ENCODE data around the gene SLC26A1. TPM values are rescaled to one million over a fixed set of nuclear protein-coding genes. Genes with fewer than 3 reads are reported as not detected.

Gene SLC26A1
- total RNA-seq, 4 donors from 2014 or later = 0.15 to 0.33 (median 0.24) TPM

DNA sequence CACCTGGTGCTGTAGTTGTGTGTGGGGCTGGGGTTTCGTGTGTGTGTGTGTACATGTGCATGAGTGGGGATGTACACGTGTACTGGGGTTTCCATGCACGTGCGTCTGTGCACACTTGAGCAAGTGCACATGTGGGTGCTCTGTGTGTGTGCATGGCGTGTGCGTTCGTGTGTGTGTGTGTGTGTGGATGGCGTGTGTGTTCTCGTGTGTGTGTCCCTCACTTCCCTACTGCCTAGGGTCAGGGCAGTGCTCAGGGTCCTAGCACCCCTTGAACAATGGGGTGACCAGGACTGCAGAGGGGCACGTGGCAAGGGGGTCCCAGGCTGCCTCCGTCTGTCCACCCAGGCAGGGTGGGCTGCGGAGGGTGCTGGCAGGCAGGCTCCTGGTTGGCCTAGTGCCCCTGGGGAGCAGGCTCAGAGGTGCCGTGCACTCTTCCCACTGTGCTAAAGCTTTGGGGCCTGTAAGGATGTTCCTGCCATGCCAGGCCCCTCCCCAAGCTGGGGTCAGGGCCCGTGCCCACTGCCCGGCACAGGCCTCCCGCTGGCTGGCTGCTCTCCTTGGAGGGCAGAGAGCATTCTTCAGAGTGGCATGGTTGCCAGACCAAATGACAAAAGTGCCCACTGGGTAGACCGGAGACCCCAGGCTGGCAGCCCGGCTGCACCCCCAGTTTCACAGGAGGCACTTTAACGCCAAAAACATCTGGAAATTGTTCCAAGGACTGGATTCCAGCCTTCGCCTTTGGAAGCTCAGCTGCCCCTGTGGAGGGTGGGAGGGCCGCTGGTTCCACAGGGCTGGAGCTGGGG, 47.3 kb upstream of the SLC26A1 start:
- intact Hi-C loops (cut with DNase I) = no loop called here
- Histone ChIP-seq H3K4me3 (replicated peaks in 1 of 3) (no peak overlapping the region), H3K9me3 (no peaks in the 10 kb centered on the region), H3K36me3 (no peaks in the 10 kb centered on the region), H3K27ac (peak overlapping the region; percentile 86 to 99 (median 96)), H3K4me1 (peaks cover 69 to 93% of the 10 kb centered on the region in 2 donors), H3K27me3 (no peaks in the 10 kb centered on the region)
- WGBS, 2 donors = 62 to 66% methylated on average over 7 to 11 of the region's 21 CpGs
- DNase-seq = no peak
- no peak for TF ChIP-seq POLR2A (IDR thresholded peaks at IDR 0.05)
- no peak for TF ChIP-seq CTCF (IDR thresholded peaks at IDR 0.05)

DNA sequence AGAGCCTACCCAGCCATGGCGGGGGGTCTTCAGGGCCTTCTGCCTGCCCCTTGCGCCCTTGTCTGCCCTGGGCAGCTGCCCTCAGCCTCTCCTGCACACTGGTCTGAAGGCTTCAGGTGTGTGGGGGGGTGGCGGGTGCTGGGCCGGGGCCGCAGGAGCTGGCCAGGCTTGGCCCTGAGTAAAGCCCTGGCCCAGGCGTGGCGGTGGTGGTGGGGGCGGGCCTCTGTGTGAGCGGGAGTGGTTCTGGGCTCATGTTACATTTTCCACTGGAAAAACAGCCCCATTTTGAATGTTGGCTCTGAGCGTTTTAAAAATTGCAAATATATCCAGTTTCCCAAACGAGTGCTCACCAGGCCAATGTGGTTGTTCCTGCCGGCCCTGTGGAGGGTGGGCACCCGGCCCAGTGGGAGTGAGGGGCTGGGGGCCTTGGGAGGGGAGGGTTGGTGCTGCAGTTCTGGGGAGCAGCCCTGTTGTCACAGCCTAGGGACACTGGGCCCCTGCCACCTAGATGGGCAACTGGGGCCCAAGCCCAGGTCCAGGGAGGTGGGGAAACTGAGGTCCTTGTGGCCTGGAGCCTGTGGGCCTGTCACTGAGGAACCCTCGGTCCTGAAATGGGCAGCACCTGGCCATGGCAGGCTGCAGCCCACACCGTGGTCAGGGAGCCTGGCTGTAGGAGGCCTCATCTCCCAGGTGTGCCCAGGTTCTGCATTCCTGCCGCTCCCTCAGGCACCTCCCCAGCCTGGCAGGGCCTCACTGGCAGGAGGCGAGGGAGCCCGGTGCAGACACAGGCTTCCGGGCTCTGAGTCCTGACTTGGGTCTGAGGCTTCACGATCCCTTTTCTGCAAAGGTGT, 46.5 kb upstream of the SLC26A1 start:
- Histone ChIP-seq H3K36me3 (no peaks in the 10 kb centered on the region), H3K27ac (peak overlapping the region; percentile 86 to 99 (median 96)), H3K4me1 (peaks cover 70 to 97% of the 10 kb centered on the region in 2 donors), H3K9me3 (no peaks in the 10 kb centered on the region), H3K27me3 (no peaks in the 10 kb centered on the region), H3K4me3 (replicated peaks in 1 of 3) (no peak overlapping the region)
- intact Hi-C loops (cut with DNase I) = no loop called here
- DNase-seq = peak; percentile 96 to 97
- no peak for TF ChIP-seq CTCF (IDR thresholded peaks at IDR 0.05)
- peak in 1 of 2 donors; percentile 52 for TF ChIP-seq POLR2A (IDR thresholded peaks at IDR 0.05)
- WGBS, 2 donors = 26 to 28% methylated on average over 14 to 16 of the region's 20 CpGs

DNA sequence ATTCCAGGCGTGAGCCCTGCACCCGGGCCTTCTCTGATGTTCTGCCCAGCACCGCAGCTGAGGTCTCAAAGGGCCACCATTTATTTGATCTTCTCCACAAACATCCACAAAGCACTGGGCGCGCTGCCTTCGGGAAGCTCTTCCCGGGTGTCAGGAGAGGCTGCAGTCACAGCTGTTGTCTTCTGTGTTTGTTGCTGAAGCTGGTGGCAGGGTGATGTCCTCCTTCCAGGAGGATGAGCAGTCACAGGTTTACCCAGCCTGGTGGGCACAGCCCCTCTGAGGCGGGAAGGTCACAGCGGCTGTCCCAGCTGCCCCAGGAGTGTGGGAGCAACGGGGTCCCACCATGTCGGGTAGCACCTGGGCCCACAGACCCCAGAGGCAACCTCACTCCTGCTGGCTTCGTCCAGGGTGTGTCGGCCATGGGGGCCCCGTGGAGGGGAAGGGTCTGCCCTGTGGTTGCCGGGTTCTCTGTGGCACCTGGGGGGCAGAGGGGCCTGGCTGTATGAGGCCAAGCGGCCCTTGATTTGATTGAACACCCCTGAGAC, 45.8 kb upstream of the SLC26A1 start:
- WGBS, 2 donors = 65 to 73% methylated on average over 4 to 9 of the region's 16 CpGs
- no peak for DNase-seq
- Histone ChIP-seq H3K27ac (peak overlapping the region; percentile 86 to 99 (median 96)), H3K4me3 (replicated peaks in 1 of 3) (no peak overlapping the region), H3K27me3 (no peaks in the 10 kb centered on the region), H3K4me1 (peaks cover 73 to 97% of the 10 kb centered on the region in 2 donors), H3K9me3 (no peaks in the 10 kb centered on the region), H3K36me3 (no peaks in the 10 kb centered on the region)
- TF ChIP-seq POLR2A (IDR thresholded peaks at IDR 0.05) = no peak
- TF ChIP-seq CTCF (IDR thresholded peaks at IDR 0.05) = no peak
- intact Hi-C loops (cut with DNase I) = no loop called here

DNA sequence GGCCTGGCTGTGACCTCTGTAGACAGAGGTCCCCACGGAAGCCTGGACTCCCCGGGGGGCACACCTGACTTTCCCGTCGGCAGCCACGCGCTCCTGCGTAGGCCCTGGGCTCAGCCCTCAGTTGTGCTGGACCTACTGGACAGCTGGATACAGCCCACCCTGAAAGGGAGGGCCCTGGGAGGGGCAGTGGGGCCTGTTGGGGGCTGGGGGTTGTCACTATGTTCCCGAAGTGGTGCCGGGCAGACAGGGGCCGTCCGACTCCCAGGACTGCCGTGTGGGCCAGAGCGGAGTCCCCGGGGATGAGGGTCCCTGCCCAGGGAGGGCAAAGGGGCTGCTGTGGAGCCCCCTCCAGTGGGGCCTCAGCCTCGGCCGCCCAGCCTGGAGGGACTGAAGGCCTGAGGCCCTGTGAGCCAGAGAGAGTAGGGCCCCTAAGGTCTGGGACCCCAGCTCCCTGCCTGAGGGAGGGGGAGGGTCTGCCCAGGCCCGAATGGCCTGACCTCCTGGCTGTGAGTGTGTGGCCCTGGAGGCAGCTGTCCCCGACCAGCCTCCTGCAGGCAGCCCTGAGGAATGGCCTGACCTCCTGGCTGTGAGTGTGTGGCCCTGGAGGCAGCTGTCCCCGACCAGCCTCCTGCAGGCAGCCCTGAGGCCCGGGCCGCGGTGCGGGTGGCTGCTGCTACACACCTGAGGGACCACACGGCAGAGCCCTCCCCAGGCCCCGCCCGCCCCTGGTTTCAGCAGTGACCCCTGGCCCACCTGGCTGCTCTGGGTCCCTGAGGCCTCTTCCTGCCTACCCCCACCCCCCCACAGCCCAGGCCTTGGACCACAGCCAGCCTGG, 44.0 kb upstream of the SLC26A1 start:
- no peak overlapping the region for H3K4me3 ChIP-seq (replicated peaks in 1 of 3)
- peak overlapping the region in 2 of 3 donors; percentile 86 to 99 for H3K27ac ChIP-seq
- H3K4me1 ChIP-seq = peaks cover 69 to 93% of the 10 kb centered on the region in 2 donors
- DNase-seq = no peak
- intact Hi-C loops (cut with DNase I) = no loop called here
- no peaks in the 10 kb centered on the region for H3K9me3 ChIP-seq
- H3K27me3 ChIP-seq = no peaks in the 10 kb centered on the region
- 91 to 93% methylated on average over 6 to 9 of the region's 26 CpGs for WGBS, 2 donors
- H3K36me3 ChIP-seq = no peaks in the 10 kb centered on the region
- no peak for TF ChIP-seq POLR2A (IDR thresholded peaks at IDR 0.05)

DNA sequence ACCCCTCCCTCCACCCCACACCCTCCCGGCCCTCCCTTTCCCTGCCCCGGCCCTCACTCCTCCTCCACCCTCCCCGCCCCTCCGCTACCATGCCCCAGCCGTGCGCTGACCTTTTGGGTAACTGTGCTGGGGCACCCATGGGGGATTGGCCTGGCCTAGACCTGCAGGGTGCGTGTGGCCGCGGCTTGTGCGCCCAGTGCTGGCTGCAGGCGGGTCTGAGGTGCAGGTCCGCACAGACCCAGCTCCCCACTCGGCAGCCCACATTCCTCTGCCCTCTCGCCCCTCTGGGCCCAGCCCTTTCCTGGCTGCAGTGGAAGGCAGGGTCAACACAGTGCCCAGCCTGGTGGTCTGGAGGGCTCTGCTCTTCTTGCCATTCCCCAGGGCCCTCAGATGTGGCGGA, 42.9 kb upstream of the SLC26A1 start:
- Histone ChIP-seq H3K4me1 (peaks cover 61 to 85% of the 10 kb centered on the region in 2 donors), H3K27me3 (no peaks in the 10 kb centered on the region), H3K36me3 (no peaks in the 10 kb centered on the region), H3K4me3 (replicated peaks in 1 of 3) (no peak overlapping the region), H3K27ac (peak overlapping the region in 2 of 3 donors; percentile 86 to 99), H3K9me3 (no peaks in the 10 kb centered on the region)
- TF ChIP-seq CTCF (IDR thresholded peaks at IDR 0.05) (no peak), POLR2A (IDR thresholded peaks at IDR 0.05) (no peak)
- WGBS, 2 donors = 71 to 75% methylated on average over 2 to 6 of the region's 15 CpGs
- peak in 1 of 2 donors; percentile 39 for DNase-seq
- intact Hi-C loops (cut with DNase I) = no loop called here
